CD4-positive, alpha-beta memory T cell (primary cell): ENCODE results near the gene RNF213. TPM values are rescaled to one million over a fixed set of nuclear protein-coding genes. Genes with fewer than 3 reads are reported as not detected.

Source experiments
- CTCF ChIA-PET: fragments of 350-600 bp; sonication (Branson Sonifier 250); formaldehyde crosslinking; loops from one replicate; lab custom pipeline; 2021; ENCODE audit warnings: inconsistent platforms; ENCODE audit not compliant: partially characterized antibody; lab: Charles Lee
- POLR2A ChIA-PET: fragments of 350-600 bp; sonication (Branson Sonifier 250); formaldehyde crosslinking; loops from one replicate; lab custom pipeline; 2021; ENCODE audit not compliant: partially characterized antibody; lab: Charles Lee
- DNase-seq, 5 donors: peaks; one replicate each; pipeline versions ENCODE4 v3.0.0 to v3.0.0-alpha.2; 2020 to 2022; ENCODE audit warnings: mixed read lengths in 1 of 5
- H3K27ac ChIP-seq: one replicate; pipeline ENCODE4 v1.7.0; 2013; ENCODE audit warnings: low read depth, low read length
- H3K27me3 ChIP-seq: 2 replicates; pipeline ENCODE4 v1.7.0; 2013; ENCODE audit warnings: mild to moderate bottlenecking, low read length, moderate library complexity; ENCODE audit not compliant: insufficient read depth
- H3K36me3 ChIP-seq: 2 replicates; pipeline ENCODE4 v1.7.0; 2013; ENCODE audit warnings: mild to moderate bottlenecking, low read length, moderate library complexity; ENCODE audit not compliant: insufficient read depth
- H3K4me1 ChIP-seq: 2 replicates; pipeline ENCODE4 v1.7.0; 2013; ENCODE audit warnings: mild to moderate bottlenecking, low read length, moderate library complexity; ENCODE audit not compliant: insufficient read depth
- H3K4me3 ChIP-seq, 2 donors: one replicate each; pipeline ENCODE4 v1.7.0; 2013; ENCODE audit warnings: low read length in 2 of 2, mild to moderate bottlenecking in 1 of 2
- H3K9me3 ChIP-seq, 2 donors: one replicate each; pipeline ENCODE4 v1.7.0; 2013; ENCODE audit warnings: low read length in 2 of 2, control low read depth in 1 of 2; ENCODE audit not compliant: control insufficient read depth in 1 of 2
- H3K27ac Mint-ChIP-seq, 7 donors: one replicate each; pipeline ENCODE4 v1.8.0; 2020 to 2021; ENCODE audit warnings: mixed read lengths in 7 of 7, mild to moderate bottlenecking in 6 of 7, inconsistent platforms in 3 of 7, moderate library complexity in 3 of 7
- H3K27me3 Mint-ChIP-seq, 2 donors: one replicate each; pipeline ENCODE4 v1.8.0; 2020 to 2021; ENCODE audit warnings: mixed read lengths in 2 of 2
- H3K36me3 Mint-ChIP-seq, 2 donors: one replicate each; pipeline ENCODE4 v1.8.0; 2020 to 2021; ENCODE audit warnings: mixed read lengths in 2 of 2, inconsistent platforms in 1 of 2, mild to moderate bottlenecking in 1 of 2
- H3K4me1 Mint-ChIP-seq, 4 donors: one replicate each; pipeline ENCODE4 v1.8.0; 2020 to 2021; ENCODE audit warnings: mixed read lengths in 4 of 4, mild to moderate bottlenecking in 1 of 4
- H3K4me3 Mint-ChIP-seq, 8 donors: one replicate each; pipeline ENCODE4 v1.8.0; 2020 to 2021; ENCODE audit warnings: mixed read lengths in 8 of 8, mild to moderate bottlenecking in 7 of 8, moderate library complexity in 6 of 8, inconsistent platforms in 3 of 8
- H3K9me3 Mint-ChIP-seq, 8 donors: one replicate each; pipeline ENCODE4 v1.8.0; 2020 to 2021; ENCODE audit warnings: mixed read lengths in 8 of 8, mild to moderate bottlenecking in 5 of 8, inconsistent platforms in 3 of 8, moderate library complexity in 1 of 8
- intact Hi-C: fragments of 100-400 bp; cut with micrococcal nuclease; formaldehyde crosslinking; loops from one replicate; pipeline ENCODE4 v1.15.1; 2023
- microRNA-seq: library from miRNA; unstranded; fragments of <30 nt; microRNA quantifications from one replicate; pipeline ENCODE4 v1.2.0, GENCODE V29; 2021; ENCODE audit warnings: borderline replicate concordance, borderline number of aligned reads, borderline microRNAs expressed, mixed read lengths
- polyA plus RNA-seq, 2 donors: library from polyadenylated mRNA; unstranded; fragments of 300-500 nt; fragmentation: Illumina TruSeq; gene quantifications; one replicate each; pipeline ENCODE4 v1.2.3, GENCODE V29; 2021
- total RNA-seq, 2 experiments: library from RNA; stranded (reverse); gene quantifications; one replicate each; pipeline ENCODE4 v1.2.3, GENCODE V29; 2021

The RNF213 gene
- total and polyA plus RNA-seq, 4 experiments from 2014 or later: 11.2 to 399 (median 217) TPM

DNA sequence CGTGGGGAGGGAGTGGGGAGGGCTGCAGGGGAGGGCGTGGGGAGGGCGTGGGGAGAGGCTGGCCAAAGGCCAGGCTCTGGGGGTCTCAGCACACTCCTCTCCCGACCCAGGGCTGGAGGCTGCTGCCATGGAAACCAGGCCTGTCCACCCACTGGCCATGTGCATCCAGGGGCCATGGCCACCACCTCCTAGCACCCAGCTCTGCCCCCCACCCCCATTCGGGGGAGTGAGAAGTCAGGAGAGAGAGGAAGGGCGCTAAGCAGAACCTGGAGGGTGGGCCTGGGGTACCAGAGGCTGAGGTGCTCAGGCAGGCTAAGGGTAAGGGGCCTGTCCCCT is 184.0 kb downstream of the RNF213 start:
- CTCF ChIA-PET: no interaction called here
- H3K9me3 ChIP-seq: no peaks in the 10 kb centered on the region
- POLR2A ChIA-PET: interaction anchor here (2.2 kb wide), 1 partner anchor 10 kb away, joined by 7 read pairs; no protein-coding TSS in a partner anchor
- H3K4me3 Mint-ChIP-seq: no peak overlapping the region
- no peaks in the 10 kb centered on the region for H3K4me1 Mint-ChIP-seq
- no peak overlapping the region for H3K27ac ChIP-seq
- DNase-seq: no peak
- H3K27me3 ChIP-seq: no peaks in the 10 kb centered on the region
- no peak overlapping the region for H3K4me3 ChIP-seq
- peaks cover 0 to 9% of the 10 kb centered on the region in 2 donors for H3K36me3 Mint-ChIP-seq
- no peaks in the 10 kb centered on the region for H3K4me1 ChIP-seq
- no peaks in the 10 kb centered on the region for H3K9me3 Mint-ChIP-seq
- no peak overlapping the region for H3K27ac Mint-ChIP-seq
- intact Hi-C loops: no loop called here
- H3K36me3 ChIP-seq: no peaks in the 10 kb centered on the region
- H3K27me3 Mint-ChIP-seq: peaks cover 6 to 11% of the 10 kb centered on the region in 2 donors

DNA sequence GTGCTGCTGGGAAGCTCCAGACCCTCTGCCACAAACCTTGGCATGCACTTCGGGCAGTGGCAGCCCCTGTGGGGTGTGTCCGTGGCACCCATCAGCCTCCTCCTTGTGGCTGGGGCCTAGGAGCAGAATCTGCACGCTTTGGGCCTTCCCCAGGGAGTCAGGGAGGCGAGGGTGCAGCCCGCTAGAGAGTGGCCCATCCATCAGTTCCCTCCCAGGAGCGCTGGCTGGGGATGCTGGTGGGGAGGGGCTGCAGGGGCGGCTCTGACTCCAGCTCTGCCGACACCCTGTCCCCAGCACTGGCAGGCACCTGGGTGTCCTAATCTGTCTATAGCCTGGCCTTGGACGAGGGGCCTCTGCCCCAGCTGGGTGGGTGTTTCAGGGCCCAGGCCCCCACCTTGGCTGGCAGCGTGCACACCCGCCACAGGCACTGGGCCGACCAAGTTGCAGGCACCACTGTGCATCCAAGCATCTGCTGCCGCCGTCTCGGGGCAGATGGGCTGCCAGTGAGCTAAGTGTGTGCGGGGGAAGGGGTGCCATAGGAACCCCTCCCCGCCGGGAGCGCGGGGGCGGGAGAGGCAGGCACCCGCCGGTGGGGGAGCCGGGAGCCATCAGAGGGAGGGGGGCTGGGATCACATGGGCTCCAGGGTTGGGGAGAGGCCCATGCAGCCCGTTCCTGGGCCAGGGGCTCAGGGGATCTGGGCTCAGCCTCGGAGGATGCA is 184.5 kb downstream of the RNF213 start:
- Histone ChIP-seq H3K27ac (no peak overlapping the region), H3K4me3 (no peak overlapping the region), H3K27me3 (no peaks in the 10 kb centered on the region), H3K4me1 (no peaks in the 10 kb centered on the region), H3K9me3 (no peaks in the 10 kb centered on the region), H3K36me3 (no peaks in the 10 kb centered on the region)
- CTCF ChIA-PET: no interaction called here
- DNase-seq: peak in 1 of 5 donors; percentile 9
- POLR2A ChIA-PET: interaction anchor here (2.2 kb wide), 1 partner anchor 10 kb away, joined by 7 read pairs; no protein-coding TSS in a partner anchor
- Mint-ChIP-seq H3K9me3 (no peaks in the 10 kb centered on the region), H3K36me3 (peaks cover 0 to 9% of the 10 kb centered on the region in 2 donors), H3K4me3 (no peak overlapping the region), H3K27me3 (peaks cover 6 to 11% of the 10 kb centered on the region in 2 donors), H3K27ac (no peak overlapping the region), H3K4me1 (no peaks in the 10 kb centered on the region)
- intact Hi-C loops: no loop called here

DNA sequence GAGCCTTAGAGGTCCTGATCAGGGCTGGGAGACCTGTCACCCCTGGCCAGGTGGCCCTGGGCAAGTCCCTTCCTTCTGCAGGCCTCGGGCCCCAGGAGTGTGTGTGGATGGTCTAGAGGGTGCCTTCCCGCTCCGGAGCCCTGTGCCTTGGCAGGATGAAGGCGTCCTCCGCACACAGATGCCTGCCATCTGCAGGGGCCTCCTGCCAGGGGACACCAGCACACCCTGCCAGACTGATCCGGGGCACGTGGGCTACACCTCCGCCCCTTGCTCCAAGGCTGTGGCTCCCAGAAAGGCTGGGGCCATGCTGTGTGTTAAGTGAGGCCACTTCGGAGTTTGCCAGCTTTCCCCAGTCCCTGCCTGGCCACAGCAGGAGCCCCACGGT is 185.1 kb downstream of the RNF213 start:
- Mint-ChIP-seq H3K36me3 (peaks cover 0 to 5% of the 10 kb centered on the region in 2 donors), H3K9me3 (no peaks in the 10 kb centered on the region), H3K27ac (no peak overlapping the region), H3K4me1 (no peaks in the 10 kb centered on the region), H3K4me3 (no peak overlapping the region), H3K27me3 (peaks cover 6 to 8% of the 10 kb centered on the region in 2 donors)
- Histone ChIP-seq H3K36me3 (no peaks in the 10 kb centered on the region), H3K4me3 (no peak overlapping the region), H3K9me3 (no peaks in the 10 kb centered on the region), H3K27me3 (no peaks in the 10 kb centered on the region), H3K4me1 (no peaks in the 10 kb centered on the region), H3K27ac (no peak overlapping the region)
- POLR2A ChIA-PET: interaction anchor here (2.2 kb wide), 1 partner anchor 9 kb away, joined by 7 read pairs; no protein-coding TSS in a partner anchor
- DNase-seq: peak in 1 of 5 donors; percentile 25
- CTCF ChIA-PET: no interaction called here
- intact Hi-C loops: no loop called here

DNA sequence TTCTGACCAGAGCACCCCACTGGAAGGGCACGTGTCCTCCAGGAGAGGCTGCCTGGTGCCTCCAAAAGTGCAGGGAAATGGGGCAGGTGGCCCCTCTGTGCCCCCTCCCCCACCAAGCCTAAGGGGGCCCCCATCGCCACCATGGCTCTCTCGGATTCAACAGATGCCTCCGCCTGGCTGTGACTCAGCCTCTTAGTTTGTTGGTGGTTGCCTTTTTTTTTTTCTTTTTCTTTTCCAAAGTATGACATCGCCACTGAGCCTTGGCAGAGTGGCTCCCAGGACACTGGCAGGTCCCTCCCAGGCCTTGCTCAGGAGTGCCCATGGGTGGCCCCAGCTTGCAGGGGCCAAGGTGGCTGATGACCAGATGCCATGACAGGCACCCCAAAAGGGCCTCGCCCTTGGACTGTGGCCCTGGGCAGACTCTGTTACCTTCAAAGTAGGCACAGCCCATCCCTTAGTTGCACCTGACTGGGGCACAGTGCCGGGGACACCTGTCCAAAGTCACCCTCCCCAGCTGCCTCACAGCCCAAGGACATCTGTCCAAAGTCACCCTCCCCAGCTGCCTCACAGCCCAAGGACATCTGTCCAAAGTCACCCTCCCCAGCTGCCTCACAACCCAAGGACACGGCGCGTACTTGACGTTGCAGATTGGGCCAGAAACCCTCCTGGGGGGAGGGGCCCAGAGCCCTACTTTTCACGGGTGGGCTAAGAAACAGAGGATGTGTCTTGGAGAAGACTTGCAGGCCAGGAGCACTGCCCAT is 186.2 kb downstream of the RNF213 start:
- H3K36me3 Mint-ChIP-seq: peaks cover 0 to 4% of the 10 kb centered on the region in 2 donors
- H3K4me1 Mint-ChIP-seq: no peaks in the 10 kb centered on the region
- CTCF ChIA-PET: no interaction called here
- H3K27me3 ChIP-seq: no peaks in the 10 kb centered on the region
- no peaks in the 10 kb centered on the region for H3K36me3 ChIP-seq
- H3K27ac ChIP-seq: no peak overlapping the region
- DNase-seq: no peak
- POLR2A ChIA-PET: interaction anchor here (2.2 kb wide), 1 partner anchor 8 kb away, joined by 7 read pairs; no protein-coding TSS in a partner anchor
- no peaks in the 10 kb centered on the region for H3K9me3 ChIP-seq
- no peaks in the 10 kb centered on the region for H3K4me1 ChIP-seq
- intact Hi-C loops: no loop called here
- no peak overlapping the region for H3K4me3 ChIP-seq
- H3K27ac Mint-ChIP-seq: no peak overlapping the region
- no peak overlapping the region for H3K4me3 Mint-ChIP-seq
- H3K9me3 Mint-ChIP-seq: no peaks in the 10 kb centered on the region
- peaks cover 6 to 8% of the 10 kb centered on the region in 2 donors for H3K27me3 Mint-ChIP-seq

DNA sequence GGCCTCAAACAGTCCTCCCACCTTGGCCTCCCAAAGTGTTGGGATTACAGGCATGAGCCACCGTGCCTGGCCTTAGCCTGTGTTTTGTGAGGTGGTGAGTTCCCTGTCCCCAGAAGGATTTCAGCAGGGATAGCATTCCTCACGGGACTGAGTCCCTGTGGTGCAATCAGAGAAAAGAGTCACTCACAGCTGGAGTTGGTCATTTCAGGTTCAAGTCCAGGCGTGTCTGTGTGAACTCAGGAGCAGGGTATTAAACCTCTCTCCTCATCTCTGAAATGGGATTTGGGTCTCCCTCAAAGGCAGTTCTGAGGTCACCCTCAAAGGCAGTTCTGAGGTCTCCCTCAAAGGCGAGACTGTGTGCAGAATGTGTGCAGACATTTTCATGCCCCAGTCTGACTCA is 187.1 kb downstream of the RNF213 start:
- Histone ChIP-seq H3K36me3 (no peaks in the 10 kb centered on the region), H3K4me3 (no peak overlapping the region), H3K9me3 (no peaks in the 10 kb centered on the region), H3K27ac (no peak overlapping the region), H3K4me1 (no peaks in the 10 kb centered on the region), H3K27me3 (no peaks in the 10 kb centered on the region)
- Mint-ChIP-seq H3K4me3 (no peak overlapping the region), H3K36me3 (peaks cover 0 to 2% of the 10 kb centered on the region in 2 donors), H3K27ac (no peak overlapping the region), H3K27me3 (peaks cover 2 to 3% of the 10 kb centered on the region in 2 donors), H3K9me3 (no peaks in the 10 kb centered on the region), H3K4me1 (no peaks in the 10 kb centered on the region)
- intact Hi-C loops: no loop called here
- ChIA-PET POLR2A (no interaction called here), CTCF (no interaction called here)
- no peak for DNase-seq

Small RNAs within 50 kb of the gene (microRNA-seq; reads per million reads assigned to microRNA genes)
- gene MIR4730: not detected

Other genes starting within 250 kb of the RNF213 start
- 1 to 10 TPM; 1.3 to 1.8 TPM for gene TBC1D16, start 225.0 kb upstream of the RNF213 start, total RNA-seq
- 1 to 10 TPM in 1 of 2 donors, not detected in 1; 1.2 TPM for gene TBC1D16, start 225.0 kb upstream of the RNF213 start, polyA plus RNA-seq
- 1 to 10 TPM in 1 of 2 experiments, under 1 TPM in 1; 0.28 to 1.3 TPM for gene CCDC40, start 224.2 kb upstream of the RNF213 start, total RNA-seq
- gene CCDC40, start 224.2 kb upstream of the RNF213 start, polyA plus RNA-seq: not detected
- gene GAA, start 159.3 kb upstream of the RNF213 start, total RNA-seq: 10 to 100 TPM; 41.1 to 44.8 TPM
- gene GAA, start 159.3 kb upstream of the RNF213 start, polyA plus RNA-seq: 10 to 100 TPM; 14.5 to 15.3 TPM
- 10 to 100 TPM; 54.2 to 56.0 TPM for gene EIF4A3, start 113.7 kb upstream of the RNF213 start, total RNA-seq
- gene EIF4A3, start 113.7 kb upstream of the RNF213 start, polyA plus RNA-seq: 100 to 1,000 TPM in 1 of 2 donors, 10 to 100 TPM in 1; 85.8 to 105 TPM
- under 1 TPM in 1 of 2 experiments, not detected in 1; 0.09 TPM for gene CARD14, start 90.8 kb upstream of the RNF213 start, total RNA-seq
- under 1 TPM in 1 of 2 donors, not detected in 1; 0.07 TPM for gene CARD14, start 90.8 kb upstream of the RNF213 start, polyA plus RNA-seq
- 100 to 1,000 TPM; 189 to 198 TPM for gene SGSH, start 40.5 kb upstream of the RNF213 start, total RNA-seq
- gene SGSH, start 40.5 kb upstream of the RNF213 start, polyA plus RNA-seq: 10 to 100 TPM; 37.8 to 58.6 TPM
- gene SLC26A11, start 40.4 kb upstream of the RNF213 start, total RNA-seq: 100 to 1,000 TPM; 121 to 126 TPM
- gene SLC26A11, start 40.4 kb upstream of the RNF213 start, polyA plus RNA-seq: 10 to 100 TPM in 1 of 2 donors, 1 to 10 TPM in 1; 6.3 to 10.6 TPM
- 10 to 100 TPM; 20.1 to 25.5 TPM for gene ENDOV, start 154.3 kb downstream of the RNF213 start, total RNA-seq
- gene ENDOV, start 154.3 kb downstream of the RNF213 start, polyA plus RNA-seq: 10 to 100 TPM; 10.1 to 15.5 TPM
- not detected for gene NPTX1, start 215.8 kb downstream of the RNF213 start, total RNA-seq
- gene NPTX1, start 215.8 kb downstream of the RNF213 start, polyA plus RNA-seq: under 1 TPM in 1 of 2 donors, not detected in 1; 0.38 TPM